Heart left ventricle (tissue), 13 donors: ENCODE data around the gene UNC45A.

ENCODE experiments used
- POLR2A ChIP-seq, 2 donors: fragments of 450-650 bp; IDR thresholded peaks; one replicate each; pipeline ENCODE4 v1.6.1; 2017; ENCODE audit warnings: antibody characterized with exemption in 2 of 2, mild to moderate bottlenecking in 2 of 2, moderate library complexity in 2 of 2
- TF ChIP-seq, protein P1 (sequence below), 12 donors: fragments of 200-600 bp; sonication (generic) in 4 of 12; IDR thresholded peaks; one replicate each; pipeline versions ENCODE4 v1.5.0 to v1.8.0; 2018 to 2022; ENCODE audit warnings: antibody characterized with exemption in 12 of 12, mild to moderate bottlenecking in 5 of 12
- donor health status: ischemic (EF 13 %, LVEDD 7.1; RV severe dilation, severe dysfunction).
- donor health status: DM: no; HTN: yes; CAD: no.
- donor health status: DM: no; HTN: no; CAD: no.
- donor health status: ischemic (EF 25% LVEDD 6.9; RV normal size, moderate dysfunction).
- donor health status: ischemic (EF 25% LVEDD 5.7; RV mildly dilated, moderate dysfunction).
- donor health status: ischemic (EF 35%, LVEDD 5.7; RV mildly dilated, moderate dysfunction).
- donor health status: nonischemic (EF 11% LVEDD 7.7; RV severe dilation, severe dysfunction).
- donor health status: DM: yes; HTN: yes; CAD: no.
- donor health status: PGD.
- donor health status: ischemic (EF 29% LVEDD 5.4; RV normal size, mild dysfunction).
- donor health status: nonischemic (EF 23%, LVEDD 6.1; RV moderate dilation, normal function).

DNA sequence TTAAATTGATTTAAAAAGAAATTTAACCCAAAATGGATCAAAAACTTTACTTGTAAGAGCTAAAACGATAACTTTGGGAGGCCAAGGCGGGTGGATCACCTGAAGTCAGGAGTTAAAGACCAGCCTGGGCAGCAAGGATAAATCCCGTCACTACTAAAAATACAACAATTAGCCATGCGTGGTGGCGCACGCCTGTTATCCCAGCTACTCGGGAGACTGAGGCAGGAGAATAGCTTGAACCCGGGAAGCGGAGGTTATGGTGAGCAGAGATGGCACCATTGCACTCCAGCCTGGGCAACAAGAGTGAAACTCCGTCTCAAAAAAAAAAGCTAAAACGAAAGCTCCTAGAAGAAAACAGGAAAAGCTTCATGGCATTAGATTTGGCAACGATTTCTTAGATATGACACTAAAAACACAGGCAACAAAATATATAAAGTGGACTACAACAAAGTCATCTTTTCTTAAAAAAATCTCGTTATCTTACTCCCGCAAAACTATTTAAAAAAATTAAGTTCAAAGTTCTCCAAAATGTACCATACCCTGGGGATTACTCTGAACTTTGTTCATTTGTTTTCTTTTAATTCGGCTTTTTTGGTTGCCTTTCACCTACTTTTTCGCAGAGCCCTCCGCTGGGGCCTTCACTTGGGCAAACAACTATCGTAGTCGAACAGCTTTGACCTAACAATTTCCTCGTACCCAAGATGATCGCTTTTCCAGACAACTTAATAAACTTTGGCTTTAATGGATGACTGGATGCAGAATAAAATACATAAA, 5.7 kb upstream of the UNC45A start:
- TF ChIP-seq, protein P1, sequence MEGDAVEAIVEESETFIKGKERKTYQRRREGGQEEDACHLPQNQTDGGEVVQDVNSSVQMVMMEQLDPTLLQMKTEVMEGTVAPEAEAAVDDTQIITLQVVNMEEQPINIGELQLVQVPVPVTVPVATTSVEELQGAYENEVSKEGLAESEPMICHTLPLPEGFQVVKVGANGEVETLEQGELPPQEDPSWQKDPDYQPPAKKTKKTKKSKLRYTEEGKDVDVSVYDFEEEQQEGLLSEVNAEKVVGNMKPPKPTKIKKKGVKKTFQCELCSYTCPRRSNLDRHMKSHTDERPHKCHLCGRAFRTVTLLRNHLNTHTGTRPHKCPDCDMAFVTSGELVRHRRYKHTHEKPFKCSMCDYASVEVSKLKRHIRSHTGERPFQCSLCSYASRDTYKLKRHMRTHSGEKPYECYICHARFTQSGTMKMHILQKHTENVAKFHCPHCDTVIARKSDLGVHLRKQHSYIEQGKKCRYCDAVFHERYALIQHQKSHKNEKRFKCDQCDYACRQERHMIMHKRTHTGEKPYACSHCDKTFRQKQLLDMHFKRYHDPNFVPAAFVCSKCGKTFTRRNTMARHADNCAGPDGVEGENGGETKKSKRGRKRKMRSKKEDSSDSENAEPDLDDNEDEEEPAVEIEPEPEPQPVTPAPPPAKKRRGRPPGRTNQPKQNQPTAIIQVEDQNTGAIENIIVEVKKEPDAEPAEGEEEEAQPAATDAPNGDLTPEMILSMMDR (IDR thresholded peaks at IDR 0.05): no peak
- no peak for TF ChIP-seq POLR2A (IDR thresholded peaks at IDR 0.05)
